Trophoblast cell (in vitro differentiated cells and primary cell): Measurements from ENCODE around the gene LRBA.
A peak's percentile ranks its signal among the peaks of the same experiment; 100 is the strongest.
"Not testable (repeated sequence)": the region's sequence is repeated elsewhere in the genome, so short reads cannot be mapped to it uniquely, and the experiment has no call there.

Source experiments
- DNase-seq, 2 donors: peaks; one replicate each; pipeline ENCODE4 v3.0.0-alpha.2; 2016
- H2AFZ ChIP-seq: 2 replicates; pipeline ENCODE4 v1.6.1; 2013; ENCODE audit warnings: low read length, moderate library complexity, mild to moderate bottlenecking; ENCODE audit not compliant: insufficient read depth, poor library complexity
- H2AK5ac ChIP-seq: 2 replicates; pipeline ENCODE4 v1.6.1; 2013; ENCODE audit warnings: mild to moderate bottlenecking, low read length
- H2BK120ac ChIP-seq: 2 replicates; pipeline ENCODE4 v1.6.1; 2013; ENCODE audit warnings: low read length, mild to moderate bottlenecking, moderate library complexity; ENCODE audit not compliant: insufficient read depth, poor library complexity
- H2BK12ac ChIP-seq: 2 replicates; pipeline ENCODE4 v1.6.1; 2013; ENCODE audit warnings: mild to moderate bottlenecking, low read length, moderate library complexity
- H2BK5ac ChIP-seq: 2 replicates; pipeline ENCODE4 v1.6.1; 2013; ENCODE audit warnings: low read length, low read depth, moderate library complexity, mild to moderate bottlenecking; ENCODE audit not compliant: poor library complexity
- H3K14ac ChIP-seq: 2 replicates; pipeline ENCODE4 v1.6.1; 2013; ENCODE audit warnings: mild to moderate bottlenecking, low read length
- H3K18ac ChIP-seq: 2 replicates; pipeline ENCODE4 v1.6.1; 2013; ENCODE audit warnings: mild to moderate bottlenecking, low read length
- H3K23ac ChIP-seq: 2 replicates; pipeline ENCODE4 v1.6.1; 2013; ENCODE audit warnings: low read length
- H3K27ac ChIP-seq: 2 replicates; pipeline ENCODE4 v1.5.1; 2013; ENCODE audit warnings: low read depth, mild to moderate bottlenecking, inconsistent platforms, low read length, moderate library complexity
- H3K27me3 ChIP-seq: 2 replicates; pipeline ENCODE4 v1.6.1; 2013; ENCODE audit warnings: inconsistent platforms, mild to moderate bottlenecking, low read length, moderate library complexity; ENCODE audit not compliant: insufficient read depth
- H3K36me3 ChIP-seq, 2 experiments: 1 replicate in 1 of 2; 2 replicates in 1 of 2; pipeline ENCODE4 v1.6.1; 2013; ENCODE audit warnings: low read length in 2 of 2, mild to moderate bottlenecking in 2 of 2, moderate library complexity in 1 of 2; ENCODE audit not compliant: insufficient read depth in 2 of 2, control insufficient read depth in 1 of 2
- H3K4ac ChIP-seq: 2 replicates; pipeline ENCODE4 v1.6.1; 2013; ENCODE audit warnings: low read depth, mild to moderate bottlenecking, low read length, moderate library complexity
- H3K4me1 ChIP-seq, 2 experiments: 1 replicate in 1 of 2; 2 replicates in 1 of 2; pipeline ENCODE4 v1.6.1; 2013; ENCODE audit warnings: low read length in 2 of 2, mild to moderate bottlenecking in 2 of 2, moderate library complexity in 1 of 2; ENCODE audit not compliant: insufficient read depth in 2 of 2, control insufficient read depth in 1 of 2
- H3K4me2 ChIP-seq: 2 replicates; pipeline ENCODE4 v1.6.1; 2013; ENCODE audit warnings: inconsistent platforms, mild to moderate bottlenecking, low read length, moderate library complexity
- H3K4me3 ChIP-seq: 2 replicates; pipeline ENCODE4 v1.5.1; 2013; ENCODE audit warnings: mild to moderate bottlenecking, low read depth, low read length, inconsistent platforms
- H3K79me1 ChIP-seq: one replicate; pipeline ENCODE4 v1.6.1; 2013; ENCODE audit warnings: low read length
- H3K79me2 ChIP-seq: 2 replicates; pipeline ENCODE4 v1.6.1; 2013; ENCODE audit warnings: low read length, mild to moderate bottlenecking; ENCODE audit not compliant: control insufficient read depth, insufficient read depth, poor library complexity
- H3K9ac ChIP-seq: 2 replicates; pipeline ENCODE4 v1.6.1; 2013; ENCODE audit warnings: mild to moderate bottlenecking, low read length
- H3K9me3 ChIP-seq: 2 replicates; pipeline ENCODE4 v1.6.1; 2013; ENCODE audit warnings: low read depth, mild to moderate bottlenecking, control low read depth, inconsistent platforms, low read length; ENCODE audit not compliant: insufficient read depth
- H4K12ac ChIP-seq: 2 replicates; pipeline ENCODE4 v1.6.1; 2013; ENCODE audit warnings: low read depth, mild to moderate bottlenecking, low read length, moderate library complexity
- H4K8ac ChIP-seq: 2 replicates; pipeline ENCODE4 v1.6.1; 2013; ENCODE audit warnings: low read depth, mild to moderate bottlenecking, low read length, moderate library complexity
- H4K91ac ChIP-seq: one replicate; pipeline ENCODE4 v1.6.1; 2013; ENCODE audit warnings: low read depth, mild to moderate bottlenecking, low read length, moderate library complexity
- WGBS: extraction: QIAGEN DNeasy Blood & Tissue Kit; methylation state at CpG from one replicate; pipeline ENCODE4 v1.1.7; 2013; ENCODE audit warnings: missing lambda C conversion rate; ENCODE audit not compliant: insufficient read length, insufficient coverage; ENCODE audit errors: extremely low coverage; 5-methylcytosine and 5-hydroxymethylcytosine counted together

LRBA gene

DNA sequence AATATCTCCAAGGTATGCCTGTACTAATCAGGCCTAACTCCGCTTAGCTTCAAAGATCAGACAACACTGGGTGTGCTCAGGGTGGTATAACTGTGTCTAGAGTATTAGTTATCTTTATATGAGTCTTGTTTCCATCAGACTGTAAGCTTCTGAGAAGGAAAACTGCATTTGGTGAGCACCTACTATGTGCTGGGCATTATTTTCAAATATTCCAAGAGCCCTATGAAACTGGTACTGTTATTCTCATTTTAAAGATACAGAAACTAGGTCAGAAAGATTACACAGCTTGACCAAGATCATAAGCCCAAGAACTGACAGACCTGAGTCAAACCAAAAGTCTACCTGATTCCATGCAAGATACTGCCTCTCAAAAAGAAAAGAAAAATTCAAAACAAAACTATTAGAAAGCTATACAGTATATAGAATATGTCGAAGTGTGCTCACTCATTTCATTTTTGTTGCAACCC, 44.4 kb downstream of the LRBA start:
- H3K79me2 ChIP-seq = no peaks in the 10 kb centered on the region
- no peak overlapping the region for H3K18ac ChIP-seq
- no peak overlapping the region for H3K23ac ChIP-seq
- H3K4me2 ChIP-seq = no peak overlapping the region
- no peak overlapping the region for H3K4ac ChIP-seq
- no peak overlapping the region for H2BK5ac ChIP-seq
- H3K4me3 ChIP-seq = no peak overlapping the region
- no peaks in the 10 kb centered on the region for H3K79me1 ChIP-seq
- no peak overlapping the region for H3K27ac ChIP-seq
- DNase-seq = no peak
- H3K9me3 ChIP-seq = no peaks in the 10 kb centered on the region
- H4K8ac ChIP-seq = no peak overlapping the region
- no peak overlapping the region for H3K14ac ChIP-seq
- no peak overlapping the region for H2AFZ ChIP-seq
- no peaks in the 10 kb centered on the region for H3K27me3 ChIP-seq
- H2BK12ac ChIP-seq = no peak overlapping the region
- H2AK5ac ChIP-seq = no peak overlapping the region
- H3K36me3 ChIP-seq = no peaks in the 10 kb centered on the region
- H3K9ac ChIP-seq = no peak overlapping the region
- H4K91ac ChIP-seq = no peak overlapping the region
- H4K12ac ChIP-seq = no peak overlapping the region
- no peak overlapping the region for H2BK120ac ChIP-seq
- no CpG with 5 or more reads among the region's 2 CpGs for WGBS
- H3K4me1 ChIP-seq = no peaks in the 10 kb centered on the region

DNA sequence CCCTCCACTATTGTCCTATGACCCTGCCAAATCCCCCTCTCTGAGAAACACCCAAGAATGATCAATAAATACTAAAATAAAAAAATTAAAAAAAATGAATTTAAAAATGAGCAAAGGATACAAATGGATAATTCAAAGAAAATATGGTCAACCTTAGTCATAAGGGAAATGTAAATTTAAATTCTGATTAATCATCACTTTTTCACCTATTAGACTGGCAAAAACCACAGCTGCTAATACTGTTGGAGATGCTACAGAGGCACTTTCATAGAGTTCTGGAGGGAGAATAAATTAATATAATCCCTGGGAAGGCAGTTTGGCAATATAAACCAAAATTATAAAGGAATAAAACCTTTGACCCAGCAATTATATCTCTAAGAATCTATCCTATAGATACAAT, 50.3 kb downstream of the LRBA start:
- Histone ChIP-seq H2AK5ac (no peak overlapping the region), H2AFZ (no peak overlapping the region), H3K36me3 (no peaks in the 10 kb centered on the region), H3K23ac (no peak overlapping the region), H2BK5ac (no peak overlapping the region), H3K4me2 (no peak overlapping the region), H4K12ac (no peak overlapping the region), H2BK12ac (no peak overlapping the region), H3K14ac (no peak overlapping the region), H3K79me2 (no peaks in the 10 kb centered on the region), H4K8ac (no peak overlapping the region), H3K4ac (no peak overlapping the region), H3K9ac (no peak overlapping the region), H2BK120ac (no peak overlapping the region), H3K9me3 (no peaks in the 10 kb centered on the region), H3K27ac (no peak overlapping the region), H3K4me1 (no peaks in the 10 kb centered on the region), H3K27me3 (no peaks in the 10 kb centered on the region), H4K91ac (no peak overlapping the region), H3K79me1 (no peaks in the 10 kb centered on the region), H3K4me3 (no peak overlapping the region), H3K18ac (no peak overlapping the region)
- DNase-seq = no peak

DNA sequence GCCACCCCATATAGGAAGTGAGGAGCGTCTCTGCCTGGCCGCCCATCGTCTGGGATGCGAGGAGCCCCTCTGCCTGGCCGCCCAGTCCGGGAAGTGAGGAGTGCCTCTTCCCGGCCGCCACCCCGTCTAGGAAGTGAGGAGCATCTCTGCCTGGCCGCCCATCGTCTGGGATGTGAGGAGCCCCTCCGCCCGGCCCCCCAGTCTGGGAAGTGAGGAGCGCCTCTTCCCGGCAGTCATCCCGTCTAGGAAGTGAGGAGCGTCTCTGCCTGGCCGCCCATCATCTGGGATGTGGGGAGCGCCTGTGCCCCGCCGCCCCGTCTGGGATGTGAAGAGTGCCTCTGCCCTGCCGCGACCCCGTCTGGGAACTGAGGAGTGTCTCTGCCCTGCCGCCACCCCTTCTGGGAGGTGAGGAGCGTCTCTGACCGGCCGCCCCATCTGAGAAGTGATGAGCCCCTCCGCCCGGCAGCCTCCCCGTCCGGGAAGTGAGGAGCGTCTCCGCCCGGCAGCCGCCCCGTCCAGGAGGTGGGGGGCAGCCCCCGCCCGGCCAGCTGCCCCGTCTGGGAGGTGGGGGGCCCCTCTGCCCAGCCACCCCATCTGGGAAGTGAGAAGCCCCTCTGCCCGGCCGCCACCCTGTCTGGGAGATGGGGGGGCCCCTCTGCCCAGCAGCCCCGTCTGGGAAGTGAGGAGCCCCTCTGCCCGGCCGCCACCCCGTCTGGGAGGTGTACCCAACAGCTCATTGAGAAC, 51.3 kb downstream of the LRBA start:
- not testable (repeated sequence) for H3K79me1 ChIP-seq, H4K91ac ChIP-seq, H2BK120ac ChIP-seq, H3K79me2 ChIP-seq, H2AK5ac ChIP-seq, H3K4ac ChIP-seq, H3K23ac ChIP-seq, H4K8ac ChIP-seq, H3K9ac ChIP-seq, H3K4me2 ChIP-seq, H3K4me1 ChIP-seq, H3K9me3 ChIP-seq, H2AFZ ChIP-seq, H3K27me3 ChIP-seq, H3K4me3 ChIP-seq, H3K36me3 ChIP-seq, H3K14ac ChIP-seq, H2BK5ac ChIP-seq, H2BK12ac ChIP-seq, H3K18ac ChIP-seq, H3K27ac ChIP-seq, H4K12ac ChIP-seq, DNase-seq
- WGBS = no CpG with 5 or more reads among the region's 47 CpGs

DNA sequence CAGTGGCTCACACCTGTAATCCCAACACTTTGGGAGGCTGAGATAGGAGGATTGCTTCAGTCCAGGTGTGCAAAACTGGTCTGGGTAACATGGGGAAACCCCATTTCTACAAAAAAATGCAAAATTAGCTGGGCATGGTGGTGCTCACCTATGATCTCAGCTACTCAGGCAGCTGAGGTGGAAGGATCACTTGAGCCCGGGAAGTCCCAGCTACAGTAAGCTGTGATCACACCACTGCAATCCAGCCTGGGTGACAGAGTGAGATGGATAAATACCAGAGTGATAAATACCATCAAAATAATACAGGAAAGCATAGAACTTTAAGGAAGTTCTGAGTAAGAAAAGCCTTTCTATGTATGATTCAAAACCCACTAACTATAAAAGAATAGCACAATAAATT, 52.8 kb downstream of the LRBA start:
- DNase-seq = peak in 1 of 2 donors; percentile 9
- no CpG with 5 or more reads among the region's 1 CpG for WGBS
- no peak overlapping the region for H4K91ac ChIP-seq

More for the DNA sequence above, 52.8 kb downstream of the LRBA start:
- H3K79me1 ChIP-seq = no peaks in the 10 kb centered on the region
- H4K12ac ChIP-seq = no peak overlapping the region
- H3K18ac ChIP-seq = no peak overlapping the region
- H3K9ac ChIP-seq = no peak overlapping the region
- no peak overlapping the region for H3K14ac ChIP-seq
- H2BK5ac ChIP-seq = no peak overlapping the region
- H3K4me3 ChIP-seq = no peak overlapping the region
- no peak overlapping the region for H2BK12ac ChIP-seq
- no peak overlapping the region for H2BK120ac ChIP-seq
- H3K27ac ChIP-seq = no peak overlapping the region
- no peak overlapping the region for H3K23ac ChIP-seq
- peaks cover 2 to 5% of the 10 kb centered on the region in 2 experiments for H3K36me3 ChIP-seq
- no peaks in the 10 kb centered on the region for H3K79me2 ChIP-seq
- H2AK5ac ChIP-seq = no peak overlapping the region
- H3K27me3 ChIP-seq = no peaks in the 10 kb centered on the region
- no peak overlapping the region for H2AFZ ChIP-seq
- H3K4ac ChIP-seq = no peak overlapping the region
- no peak overlapping the region for H4K8ac ChIP-seq
- no peak overlapping the region for H3K4me2 ChIP-seq
- peaks cover 5% of the 10 kb centered on the region for H3K9me3 ChIP-seq
- H3K4me1 ChIP-seq = no peaks in the 10 kb centered on the region
